ENCODE data around the gene PSME3IP1.

Gene PSME3IP1

GRCh38 chr16:57145046-57146021, 40.5 kb downstream of the PSME3IP1 start:
- DNase-seq (ENCODE audit: low spot score) (no peak), FAIRE-seq (no peak)

GRCh38 chr16:57144027-57144426, 41.8 kb downstream of the PSME3IP1 start:
- no peak for DNase-seq (ENCODE audit: low spot score)

GRCh38 chr16:57143149-57143921, 42.5 kb downstream of the PSME3IP1 start:
- no peak for DNase-seq (ENCODE audit: low spot score)

More at GRCh38 chr16:57144027-57144426, 41.8 kb downstream of the PSME3IP1 start:
- FAIRE-seq = no peak

GRCh38 chr16:57141822-57142631, 43.8 kb downstream of the PSME3IP1 start:
- DNase-seq (ENCODE audit: low spot score) = no peak
- FAIRE-seq = no peak

More at GRCh38 chr16:57143149-57143921, 42.5 kb downstream of the PSME3IP1 start:
- FAIRE-seq = no peak

GRCh38 chr16:57140931-57141668, 44.7 kb downstream of the PSME3IP1 start:
- DNase-seq (ENCODE audit: low spot score) (no peak), FAIRE-seq (no peak)

GRCh38 chr16:57138281-57138935, 47.4 kb downstream of the PSME3IP1 start:
- no peak for FAIRE-seq
- no peak for DNase-seq (ENCODE audit: low spot score)

GRCh38 chr16:57137566-57138273, 48.1 kb downstream of the PSME3IP1 start:
- no peak for FAIRE-seq
- no peak for DNase-seq (ENCODE audit: low spot score)

- FAIRE-seq = no peak
- no peak for DNase-seq (ENCODE audit: low spot score)
Observed at GRCh38 chr16:57137043-57137442, 48.8 kb downstream of the PSME3IP1 start.

- no peak for FAIRE-seq
Observed at GRCh38 chr16:57134982-57135381, 50.9 kb downstream of the PSME3IP1 start.

GRCh38 chr16:57133886-57134285, 52.0 kb downstream of the PSME3IP1 start:
- DNase-seq (ENCODE audit: low spot score) (no peak), FAIRE-seq (no peak)

More at GRCh38 chr16:57134982-57135381, 50.9 kb downstream of the PSME3IP1 start:
- DNase-seq (ENCODE audit: low spot score) = no peak

- FAIRE-seq = no peak
- no peak for DNase-seq (ENCODE audit: low spot score)
Observed at GRCh38 chr16:57133031-57133430, 52.8 kb downstream of the PSME3IP1 start.

GRCh38 chr16:57132470-57132869, 53.4 kb downstream of the PSME3IP1 start:
- DNase-seq (ENCODE audit: low spot score) (no peak), FAIRE-seq (no peak)

GRCh38 chr16:57131351-57131970, 54.4 kb downstream of the PSME3IP1 start:
- no peak for FAIRE-seq
- no peak for DNase-seq (ENCODE audit: low spot score)

GRCh38 chr16:57130950-57131321, 54.9 kb downstream of the PSME3IP1 start:
- FAIRE-seq (no peak), DNase-seq (ENCODE audit: low spot score) (no peak)

- DNase-seq (ENCODE audit: low spot score) (no peak), FAIRE-seq (no peak)
Observed at GRCh38 chr16:57128771-57129389, 57.0 kb downstream of the PSME3IP1 start.

- FAIRE-seq (no peak), DNase-seq (ENCODE audit: low spot score) (no peak)
Observed at GRCh38 chr16:57127836-57128235, 58.0 kb downstream of the PSME3IP1 start.

- DNase-seq (ENCODE audit: low spot score) = no peak
- FAIRE-seq = no peak
Observed at GRCh38 chr16:57127037-57127763, 58.6 kb downstream of the PSME3IP1 start.

GRCh38 chr16:57126411-57126810, 59.4 kb downstream of the PSME3IP1 start:
- FAIRE-seq = no peak
- no peak for DNase-seq (ENCODE audit: low spot score)
